Heart right ventricle (tissue), 16 donors: Measurements from ENCODE around the gene ZXDC. TPM values are rescaled to one million over a fixed set of nuclear protein-coding genes. Genes with fewer than 3 reads are reported as not detected.

Source experiments
- ATAC-seq, 8 donors: fragments of 200-7000 bp; cut with Tn5 transposase; one replicate each; pipeline ENCODE4 v1.9.1; 2020; ENCODE audit warnings: mild to moderate bottlenecking in 8 of 8, moderate library complexity in 8 of 8, moderate number of reproducible peaks in 1 of 8
- DNase-seq, 2 donors: peaks; one replicate each; pipeline ENCODE4 v3.0.0-alpha.2; 2020
- H3K27ac ChIP-seq, 10 donors: fragments of 200-600 bp; sonication (generic) in 2 of 10; one replicate each; pipeline versions ENCODE4 v1.5.0 to v1.8.0; 2020 to 2022; ENCODE audit warnings: mild to moderate bottlenecking in 3 of 10
- H3K27me3 ChIP-seq, 7 donors: fragments of 200-600 bp; one replicate each; pipeline ENCODE4 v1.8.0; 2021 to 2022; ENCODE audit warnings: mild to moderate bottlenecking in 2 of 7
- H3K36me3 ChIP-seq, 9 donors: fragments of 200-600 bp; sonication (generic) in 1 of 9; one replicate each; pipeline versions ENCODE4 v1.5.0 to v1.8.0; 2020 to 2022; ENCODE audit warnings: mild to moderate bottlenecking in 2 of 9
- H3K4me1 ChIP-seq, 9 donors: fragments of 200-600 bp; sonication (generic) in 1 of 9; one replicate each; pipeline versions ENCODE4 v1.5.0 to v1.8.0; 2020 to 2022; ENCODE audit warnings: mild to moderate bottlenecking in 4 of 9
- H3K4me3 ChIP-seq, 10 donors: fragments of 200-600 bp; sonication (generic) in 2 of 10; one replicate each; pipeline versions ENCODE4 v1.5.0 to v1.8.0; 2020 to 2022; ENCODE audit warnings: mild to moderate bottlenecking in 7 of 10, moderate library complexity in 2 of 10
- H3K9me3 ChIP-seq, 11 donors: fragments of 200-600 bp in 10 of 11; sonication (generic) in 2 of 11; one replicate each; pipeline versions ENCODE4 v1.5.0 to v1.8.0; 2013 to 2022; ENCODE audit warnings: mild to moderate bottlenecking in 2 of 11, control low read depth in 1 of 11, moderate library complexity in 1 of 11
- WGBS, 2 donors: extraction: QIAGEN DNeasy Blood & Tissue Kit; methylation state at CpG; one replicate each; pipeline ENCODE4 v1.1.7; 2013; ENCODE audit warnings: inconsistent platforms in 1 of 2; 5-methylcytosine and 5-hydroxymethylcytosine counted together
- intact Hi-C, 10 donors: fragments of 100-400 bp; cut with DNase I; formaldehyde crosslinking; loops; one replicate each; pipeline versions ENCODE4 v1.11.1 to v1.14.2; 2022
- polyA plus RNA-seq, 2 donors: library from polyadenylated mRNA; stranded (reverse); fragments of 200-250 nt; gene quantifications; one replicate each; pipeline ENCODE4 v1.2.3, GENCODE V29; 2013
- total RNA-seq, 10 donors: library from RNA; stranded (reverse); fragmentation: NEBNext Ultra II Directional in 3 of 10; extraction: Animal tissue kit (Norgen Biotek cat#: 25700) in 3 of 10; gene quantifications; one replicate each; pipeline versions ENCODE4 v1.2.1 to v1.2.4, GENCODE V29; 2021 to 2023
- TF ChIP-seq, protein P1 (sequence below), 9 donors: fragments of 200-600 bp; sonication (generic) in 2 of 9; IDR thresholded peaks; one replicate each; pipeline versions ENCODE4 v1.5.0 to v1.8.0; 2021 to 2022; ENCODE audit warnings: antibody characterized with exemption in 9 of 9, mild to moderate bottlenecking in 5 of 9, moderate library complexity in 1 of 9
- donor health status: Arrhythmogenic right ventricular cardiomyopathy.
- donor health status: ischemic (EF 13 %, LVEDD 7.1; RV severe dilation, severe dysfunction).
- donor health status: healthy with polysubstance abuse.
- donor health status: DM: no; HTN: yes; CAD: no.
- donor health status: DM: no; HTN: no; CAD: no.
- donor health status: ischemic (EF 25% LVEDD 6.9; RV normal size, moderate dysfunction).
- donor health status: ischemic (EF 25% LVEDD 5.7; RV mildly dilated, moderate dysfunction).
- donor health status: healthy.
- donor health status: DM: yes; HTN: yes; CAD: no.
- donor health status: Ischemic cardiomyopathy.
- donor health status: ischemic (EF 35%, LVEDD 5.7; RV mildly dilated, moderate dysfunction).
- donor health status: nonischemic (EF 11% LVEDD 7.7; RV severe dilation, severe dysfunction).
- donor health status: DM: yes; HTN: yes; CAD: no.
- donor health status: PGD.
- donor health status: ischemic (EF 29% LVEDD 5.4; RV normal size, mild dysfunction).
- donor health status: nonischemic (EF 23%, LVEDD 6.1; RV moderate dilation, normal function).

ZXDC gene
- total and polyA plus RNA-seq, 12 donors: 6.6 to 25.4 (median 19.4) TPM

DNA sequence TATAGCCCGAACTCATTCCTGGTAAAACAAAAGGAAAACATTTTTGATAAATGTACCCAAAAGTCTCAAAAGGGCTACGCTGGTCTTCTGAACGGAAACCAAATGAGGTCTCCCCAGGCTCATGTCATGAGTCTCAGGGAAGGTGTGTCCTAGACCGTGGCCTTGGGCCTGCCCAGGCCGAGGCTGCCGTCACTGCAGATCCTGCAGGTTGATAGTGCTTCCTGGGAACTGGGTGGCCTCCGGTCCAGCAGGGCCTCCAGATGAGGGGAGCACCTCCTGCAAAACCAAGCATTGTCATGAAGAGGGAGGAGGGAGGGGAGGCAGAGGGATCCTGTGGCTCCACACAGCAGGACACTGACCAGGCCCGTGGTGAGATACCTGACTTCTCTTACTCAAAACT is 37.5 kb downstream of the ZXDC start:
- Histone ChIP-seq H3K4me1 (peaks cover 0 to 18% (median 9%) of the 10 kb centered on the region in 9 donors), H3K4me3 (no peak overlapping the region), H3K27ac (no peak overlapping the region), H3K27me3 (no peaks in the 10 kb centered on the region), H3K36me3 (peaks cover 0 to 80% (median 19%) of the 10 kb centered on the region in 9 donors), H3K9me3 (no peaks in the 10 kb centered on the region)
- DNase-seq (no peak), ATAC-seq (no peak)
- 88 to 95% methylated on average over 8 of the region's 8 CpGs for WGBS, 2 donors
- intact Hi-C loops: no loop called here
- TF ChIP-seq, protein P1, sequence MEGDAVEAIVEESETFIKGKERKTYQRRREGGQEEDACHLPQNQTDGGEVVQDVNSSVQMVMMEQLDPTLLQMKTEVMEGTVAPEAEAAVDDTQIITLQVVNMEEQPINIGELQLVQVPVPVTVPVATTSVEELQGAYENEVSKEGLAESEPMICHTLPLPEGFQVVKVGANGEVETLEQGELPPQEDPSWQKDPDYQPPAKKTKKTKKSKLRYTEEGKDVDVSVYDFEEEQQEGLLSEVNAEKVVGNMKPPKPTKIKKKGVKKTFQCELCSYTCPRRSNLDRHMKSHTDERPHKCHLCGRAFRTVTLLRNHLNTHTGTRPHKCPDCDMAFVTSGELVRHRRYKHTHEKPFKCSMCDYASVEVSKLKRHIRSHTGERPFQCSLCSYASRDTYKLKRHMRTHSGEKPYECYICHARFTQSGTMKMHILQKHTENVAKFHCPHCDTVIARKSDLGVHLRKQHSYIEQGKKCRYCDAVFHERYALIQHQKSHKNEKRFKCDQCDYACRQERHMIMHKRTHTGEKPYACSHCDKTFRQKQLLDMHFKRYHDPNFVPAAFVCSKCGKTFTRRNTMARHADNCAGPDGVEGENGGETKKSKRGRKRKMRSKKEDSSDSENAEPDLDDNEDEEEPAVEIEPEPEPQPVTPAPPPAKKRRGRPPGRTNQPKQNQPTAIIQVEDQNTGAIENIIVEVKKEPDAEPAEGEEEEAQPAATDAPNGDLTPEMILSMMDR (IDR thresholded peaks at IDR 0.05): no peak

DNA sequence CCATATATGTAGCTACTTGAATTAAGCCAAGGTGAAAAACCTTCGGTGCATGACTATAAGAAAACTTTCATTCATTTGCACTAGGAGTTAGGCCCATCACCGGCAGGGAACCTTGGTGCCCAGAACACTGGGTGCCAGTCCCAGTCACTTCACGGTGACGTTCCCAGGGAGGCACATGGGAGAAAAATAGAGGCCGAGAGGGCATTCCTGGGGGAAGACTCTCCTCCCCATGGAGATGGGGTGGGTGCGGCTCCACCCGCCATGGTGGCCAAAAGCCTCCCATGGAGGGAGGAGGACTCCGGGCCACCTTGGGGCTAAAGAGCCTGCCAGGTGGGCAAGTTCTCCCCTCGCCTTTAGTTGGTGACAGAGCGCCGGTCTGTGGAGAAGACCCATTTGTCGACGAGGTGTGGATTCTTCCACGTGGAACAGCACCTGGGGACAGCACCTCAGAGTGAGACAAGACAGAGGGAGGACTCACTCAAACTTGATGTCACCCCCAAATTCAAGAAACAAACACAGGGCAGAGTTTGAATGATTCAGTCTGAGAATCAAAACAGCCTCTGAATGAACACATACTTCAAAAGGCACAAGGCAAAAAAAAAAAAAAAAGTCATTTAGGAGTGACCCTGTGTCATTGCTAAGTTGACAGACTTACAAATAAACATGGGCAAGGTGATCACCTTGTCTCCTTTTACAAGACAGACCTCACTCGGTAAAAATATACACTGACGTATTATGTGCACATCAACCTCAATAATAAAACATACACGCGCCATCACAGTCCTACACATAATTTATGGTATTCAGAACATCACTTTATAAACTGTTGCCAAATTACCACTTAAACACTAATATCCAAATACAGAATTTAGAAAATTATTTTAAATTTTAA is 38.6 kb downstream of the ZXDC start:
- 96% methylated on average over 18 of the region's 18 CpGs for WGBS, 2 donors
- H3K4me3 ChIP-seq: no peak overlapping the region
- H3K27ac ChIP-seq: no peak overlapping the region
- no peak for ATAC-seq
- H3K4me1 ChIP-seq: peaks cover 0 to 22% (median 9%) of the 10 kb centered on the region in 9 donors
- peaks cover 0 to 73% (median 19%) of the 10 kb centered on the region in 9 donors for H3K36me3 ChIP-seq
- intact Hi-C loops: no loop called here
- H3K27me3 ChIP-seq: no peaks in the 10 kb centered on the region
- no peak for DNase-seq
- TF ChIP-seq, protein P1 (IDR thresholded peaks at IDR 0.05): no peak
- H3K9me3 ChIP-seq: no peaks in the 10 kb centered on the region

DNA sequence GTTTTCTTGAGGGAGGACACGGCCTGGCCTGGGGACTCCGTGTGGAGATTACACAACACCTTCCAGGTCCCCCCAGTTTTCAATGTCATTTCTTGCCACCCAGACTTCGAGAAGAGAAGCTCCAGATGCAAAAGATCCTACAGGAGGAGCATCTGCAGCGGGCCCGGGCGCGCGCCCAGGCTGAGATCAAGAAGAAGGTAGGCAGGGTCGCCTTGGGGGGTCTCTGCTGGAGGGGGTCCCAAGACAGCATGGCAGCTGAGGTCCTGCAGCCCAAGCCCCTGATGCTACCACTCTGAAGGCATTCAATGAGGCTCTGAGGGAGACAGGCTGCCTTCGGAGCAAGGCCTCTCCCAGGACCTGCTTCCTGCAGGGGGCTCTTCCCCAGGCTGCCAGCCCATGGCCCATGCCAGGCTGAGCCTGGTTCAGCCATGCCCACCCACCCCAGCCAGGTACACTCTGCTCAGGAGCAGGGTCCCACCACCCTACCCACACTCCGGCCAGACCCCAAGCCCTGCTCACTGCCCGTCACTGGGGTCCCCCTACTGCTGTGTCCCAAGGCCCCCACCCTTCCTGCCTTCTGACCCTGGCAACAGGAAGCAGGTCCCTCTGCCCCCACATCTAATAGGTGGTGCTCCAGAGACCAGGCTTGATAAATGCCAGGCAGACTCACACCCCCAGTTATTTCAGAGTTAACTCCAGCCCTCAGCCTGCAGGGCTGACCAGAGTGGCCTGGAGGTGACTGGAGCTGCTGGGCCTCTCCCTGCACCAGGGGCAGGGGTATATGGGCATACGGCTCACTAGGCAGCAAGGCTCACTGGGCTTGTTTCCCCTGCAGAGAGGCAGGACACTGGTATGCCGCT is 40.0 kb downstream of the ZXDC start:
- peaks cover 0 to 61% (median 19%) of the 10 kb centered on the region in 9 donors for H3K36me3 ChIP-seq
- intact Hi-C loops: no loop called here
- H3K27ac ChIP-seq: no peak overlapping the region
- H3K9me3 ChIP-seq: peaks cover 0 to 5% (median 0%) of the 10 kb centered on the region in 11 donors
- no peaks in the 10 kb centered on the region for H3K27me3 ChIP-seq
- WGBS, 2 donors: 95 to 96% methylated on average over 14 of the region's 14 CpGs
- peaks cover 0 to 16% (median 9%) of the 10 kb centered on the region in 9 donors for H3K4me1 ChIP-seq
- no peak overlapping the region for H3K4me3 ChIP-seq
- no peak for ATAC-seq
- no peak for DNase-seq
- TF ChIP-seq, protein P1 (IDR thresholded peaks at IDR 0.05): no peak

DNA sequence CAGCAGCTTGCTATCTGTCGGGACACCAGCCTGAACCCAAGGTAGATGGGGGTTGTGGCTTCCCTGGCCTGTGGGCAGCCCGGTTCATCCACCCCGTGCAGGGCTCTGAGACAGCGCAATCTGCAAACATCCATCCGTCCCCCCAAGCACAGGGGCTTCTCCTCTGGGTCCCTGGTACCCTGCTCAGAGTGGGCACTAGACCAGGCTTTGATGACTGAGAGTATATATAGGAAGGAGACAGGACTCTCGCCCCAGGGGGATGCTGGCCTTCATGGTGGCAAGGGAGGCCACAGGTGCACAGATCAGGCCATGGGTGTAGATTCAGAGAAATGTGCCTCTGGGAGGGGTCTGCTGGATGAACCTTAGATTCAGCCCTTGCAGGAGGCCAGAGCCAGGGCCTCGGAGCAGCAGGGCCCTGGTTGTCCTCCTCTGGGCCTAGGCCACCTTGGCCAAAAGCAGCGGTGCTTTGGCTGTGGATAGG is 40.7 kb downstream of the ZXDC start:
- TF ChIP-seq, protein P1 (IDR thresholded peaks at IDR 0.05): no peak
- ATAC-seq (no peak), DNase-seq (no peak)
- Histone ChIP-seq H3K27ac (no peak overlapping the region), H3K27me3 (no peaks in the 10 kb centered on the region), H3K9me3 (peaks cover 0 to 12% (median 0%) of the 10 kb centered on the region in 11 donors), H3K4me1 (peaks cover 0 to 16% (median 9%) of the 10 kb centered on the region in 9 donors), H3K4me3 (no peak overlapping the region), H3K36me3 (peaks cover 0 to 55% (median 19%) of the 10 kb centered on the region in 9 donors)
- intact Hi-C loops: no loop called here
- WGBS, 2 donors: 93 to 95% methylated on average over 8 of the region's 8 CpGs
